ENCODE data around the gene HES6. TPM values are rescaled to one million over a fixed set of nuclear protein-coding genes. Genes with fewer than 3 reads are reported as not detected.

Gene HES6
- polyA plus RNA-seq, 1 donor (not counting 4 experiments of a cell fraction or from before 2014, with no cell fraction given): 0.80 TPM

- peaks cover 3 to 20% of the 10 kb centered on the region in 2 experiments for H3K36me3 ChIP-seq (ENCODE audit: control insufficient read depth in 2 of 2, extremely low read depth in 1 of 2, insufficient read depth in 2 of 2, low read length in 2 of 2)
- no peak for FAIRE-seq
These were observed 15.8 kb upstream of the HES6 start for GRCh38 chr2:238255636-238256035.

GRCh38 chr2:238255151-238255551 lies 15.3 kb upstream of the HES6 start:
- dilution Hi-C loops (cut with MboI; ENCODE audit: extremely low pct_ligation_motif_present, low sequenced_read_pairs): no loop called here
- FAIRE-seq: no peak
- DNase-seq (ENCODE audit: low read depth, low spot score): no peak
- TF ChIP-seq CTCF (optimal IDR thresholded peaks at IDR 0.05 in 1 of 3, IDR thresholded peaks at IDR 0.05 in 1 of 3, conservative IDR thresholded peaks at IDR 0.05 in 1 of 3; ENCODE audit: extremely low read depth in 1 of 3, insufficient read depth in 2 of 3, low read length in 3 of 3): no peak
- TF ChIP-seq EZH2 (IDR thresholded peaks at IDR 0.05; ENCODE audit: low read length): no peak
- no peak overlapping the region for H3K9ac ChIP-seq (ENCODE audit: control insufficient read depth, extremely low read depth, insufficient read depth, low read length)
- no peaks in the 10 kb centered on the region for H3K9me3 ChIP-seq (ENCODE audit: control insufficient read depth, low read depth, low read length)
- H3K4me2 ChIP-seq (ENCODE audit: control insufficient read depth, extremely low read depth, insufficient read depth, low read depth, low read length): no peak overlapping the region
- H2AFZ ChIP-seq (ENCODE audit: control insufficient read depth, low read length): no peak overlapping the region
- no peaks in the 10 kb centered on the region for H4K20me1 ChIP-seq (ENCODE audit: control insufficient read depth, extremely low read depth, insufficient read depth, low read length)
- no peaks in the 10 kb centered on the region for H3K9me1 ChIP-seq (ENCODE audit: control insufficient read depth, extremely low read depth, insufficient read depth, low read length)
- H3K36me3 ChIP-seq (ENCODE audit: control insufficient read depth in 2 of 2, extremely low read depth in 1 of 2, insufficient read depth in 2 of 2, low read length in 2 of 2): peaks cover 3 to 20% of the 10 kb centered on the region in 2 experiments
- H3K4me1 ChIP-seq (ENCODE audit: control insufficient read depth, extremely low read depth, insufficient read depth, low read length): no peaks in the 10 kb centered on the region
- no peak overlapping the region for H3K4me3 ChIP-seq (ENCODE audit: control insufficient read depth in 2 of 3, extremely low read depth in 1 of 3, insufficient read depth in 2 of 3, low read depth in 1 of 3, low read length in 3 of 3)
- no peaks in the 10 kb centered on the region for H3K27me3 ChIP-seq (ENCODE audit: control insufficient read depth, extremely low read depth, insufficient read depth, low read length)
- H3K79me2 ChIP-seq (ENCODE audit: control insufficient read depth, insufficient read depth, low read length): no peaks in the 10 kb centered on the region
- no peak overlapping the region for H3K27ac ChIP-seq (ENCODE audit: control insufficient read depth, insufficient read depth, low read length)

More at GRCh38 chr2:238255636-238256035, 15.8 kb upstream of the HES6 start:
- Histone ChIP-seq H3K9me3 (ENCODE audit: control insufficient read depth, low read depth, low read length) (no peaks in the 10 kb centered on the region), H3K27ac (ENCODE audit: control insufficient read depth, insufficient read depth, low read length) (no peak overlapping the region), H3K9ac (ENCODE audit: control insufficient read depth, extremely low read depth, insufficient read depth, low read length) (no peak overlapping the region), H2AFZ (ENCODE audit: control insufficient read depth, low read length) (no peak overlapping the region), H3K4me3 (ENCODE audit: control insufficient read depth in 2 of 3, extremely low read depth in 1 of 3, insufficient read depth in 2 of 3, low read depth in 1 of 3, low read length in 3 of 3) (no peak overlapping the region), H3K27me3 (ENCODE audit: control insufficient read depth, extremely low read depth, insufficient read depth, low read length) (no peaks in the 10 kb centered on the region), H4K20me1 (ENCODE audit: control insufficient read depth, extremely low read depth, insufficient read depth, low read length) (no peaks in the 10 kb centered on the region), H3K79me2 (ENCODE audit: control insufficient read depth, insufficient read depth, low read length) (no peaks in the 10 kb centered on the region), H3K9me1 (ENCODE audit: control insufficient read depth, extremely low read depth, insufficient read depth, low read length) (no peaks in the 10 kb centered on the region), H3K4me2 (ENCODE audit: control insufficient read depth, extremely low read depth, insufficient read depth, low read depth, low read length) (no peak overlapping the region), H3K4me1 (ENCODE audit: control insufficient read depth, extremely low read depth, insufficient read depth, low read length) (no peaks in the 10 kb centered on the region)
- TF ChIP-seq EZH2 (IDR thresholded peaks at IDR 0.05; ENCODE audit: low read length) (no peak), CTCF (optimal IDR thresholded peaks at IDR 0.05 in 1 of 3, IDR thresholded peaks at IDR 0.05 in 1 of 3, conservative IDR thresholded peaks at IDR 0.05 in 1 of 3; ENCODE audit: extremely low read depth in 1 of 3, insufficient read depth in 2 of 3, low read length in 3 of 3) (no peak)
- dilution Hi-C loops (cut with MboI; ENCODE audit: extremely low pct_ligation_motif_present, low sequenced_read_pairs): no loop called here
- DNase-seq (ENCODE audit: low read depth, low spot score): no peak

All from keratinocyte (primary cell).